ENCODE results near the gene DPYSL5. TPM values are rescaled to one million over a fixed set of nuclear protein-coding genes. Genes with fewer than 3 reads are reported as not detected.

Gene DPYSL5
- total RNA-seq, 1 donor, result not detected

- TF ChIP-seq CTCF (IDR thresholded peaks at IDR 0.05; ENCODE audit: insufficient read depth, low read length), result no peak
- no peak for DNase-seq (ENCODE audit: low read depth)
- H3K4me3 ChIP-seq (ENCODE audit: low read depth, low read length), result no peak overlapping the region
Observed at GRCh38 chr2:26994983-26995382, 147.1 kb downstream of the DPYSL5 start.

GRCh38 chr2:26997394-26997793 is 149.5 kb downstream of the DPYSL5 start:
- no peak for DNase-seq (ENCODE audit: low read depth)
- no peak for TF ChIP-seq CTCF (IDR thresholded peaks at IDR 0.05; ENCODE audit: insufficient read depth, low read length)
- no peak overlapping the region for H3K4me3 ChIP-seq (ENCODE audit: low read depth, low read length)

GRCh38 chr2:26998323-26998722 is 150.4 kb downstream of the DPYSL5 start:
- DNase-seq (ENCODE audit: low read depth), result no peak
- no peak overlapping the region for H3K4me3 ChIP-seq (ENCODE audit: low read depth, low read length)
- TF ChIP-seq CTCF (IDR thresholded peaks at IDR 0.05; ENCODE audit: insufficient read depth, low read length), result no peak

Other genes starting within 250 kb of the DPYSL5 start
- gene CIB4, start 206.8 kb upstream of the DPYSL5 start, total RNA-seq (ENCODE audit: low replicate concordance), result not detected in 2 replicates
- 2.3 TPM in 1 of 2 replicates, not detected in the other for gene KCNK3, start 155.4 kb upstream of the DPYSL5 start, total RNA-seq (ENCODE audit: low replicate concordance)
- 16.7 and 80.8 TPM in 2 replicates for gene SLC35F6, start 83.8 kb upstream of the DPYSL5 start, total RNA-seq (ENCODE audit: low replicate concordance)
- gene CENPA, start 62.1 kb upstream of the DPYSL5 start, total RNA-seq (ENCODE audit: low replicate concordance), result 9.2 TPM in 1 of 2 replicates, not detected in the other
- gene MAPRE3, start 122.5 kb downstream of the DPYSL5 start, total RNA-seq (ENCODE audit: low replicate concordance), result 5.3 and 7.2 TPM in 2 replicates
- 10.3 and 71.6 TPM in 2 replicates for gene TMEM214, start 184.8 kb downstream of the DPYSL5 start, total RNA-seq (ENCODE audit: low replicate concordance)
- gene AGBL5, start 203.5 kb downstream of the DPYSL5 start, total RNA-seq (ENCODE audit: low replicate concordance), result 17.5 and 25.3 TPM in 2 replicates
- 36.5 and 300 TPM in 2 replicates for gene OST4, start 223.5 kb downstream of the DPYSL5 start, total RNA-seq (ENCODE audit: low replicate concordance)
- 81.3 and 153 TPM in 2 replicates for gene EMILIN1, start 230.5 kb downstream of the DPYSL5 start, total RNA-seq (ENCODE audit: low replicate concordance)
- 1.7 and 2.3 TPM in 2 replicates for gene KHK, start 238.6 kb downstream of the DPYSL5 start, total RNA-seq (ENCODE audit: low replicate concordance)

Measured in fibroblast of the aortic adventitia (primary cell).